Keratinocyte (primary cell): Measurements from ENCODE around the gene MVB12B. TPM values are rescaled to one million over a fixed set of nuclear protein-coding genes. Genes with fewer than 3 reads are reported as not detected.

Experiments
- DNase-seq: peaks from one replicate; pipeline ENCODE4 v3.0.0-alpha.2; 2011; ENCODE audit warnings: low read depth, missing footprints, low spot score
- FAIRE-seq: peaks from 2 replicates; lab custom pipeline; 2011; peaks lifted over from hg19 to GRCh38; lab: Jason Lieb, UNC
- H2AFZ ChIP-seq: 2 replicates; pipeline ENCODE4 v1.6.0; 2012; ENCODE audit warnings: low read length, control low read depth, inconsistent platforms; ENCODE audit not compliant: control insufficient read depth
- H3K27ac ChIP-seq: 2 replicates; pipeline ENCODE4 v1.5.1; 2011; ENCODE audit warnings: low read length; ENCODE audit not compliant: control insufficient read depth, insufficient read depth
- H3K27me3 ChIP-seq: 3 replicates; pipeline ENCODE4 v1.6.0; 2011; ENCODE audit warnings: low read length; ENCODE audit not compliant: control insufficient read depth, insufficient read depth; ENCODE audit errors: extremely low read depth
- H3K36me3 ChIP-seq, 2 experiments: 2 replicates in 1 of 2; 3 replicates in 1 of 2; pipeline ENCODE4 v1.5.1; 2011; ENCODE audit warnings: low read length in 2 of 2, mild to moderate bottlenecking in 1 of 2; ENCODE audit not compliant: control insufficient read depth in 2 of 2, insufficient read depth in 2 of 2; ENCODE audit errors: extremely low read depth in 1 of 2
- H3K4me1 ChIP-seq: 3 replicates; pipeline ENCODE4 v1.5.1; 2011; ENCODE audit warnings: low read length; ENCODE audit not compliant: control insufficient read depth, insufficient read depth; ENCODE audit errors: extremely low read depth
- H3K4me2 ChIP-seq: 3 replicates; pipeline ENCODE4 v1.6.0; 2011; ENCODE audit warnings: low read depth, low read length; ENCODE audit not compliant: control insufficient read depth, insufficient read depth; ENCODE audit errors: extremely low read depth
- H3K4me3 ChIP-seq, 3 experiments: fragments of 200-600 bp in 1 of 3; sonication (generic) in 1 of 3; 2 replicates in 2 of 3; 3 replicates in 1 of 3; pipeline ENCODE4 v1.5.1; 2011 to 2016; ENCODE audit warnings: low read length in 3 of 3, mild to moderate bottlenecking in 3 of 3, control low read depth in 2 of 3, inconsistent platforms in 1 of 3, low read depth in 1 of 3, mixed read lengths in 1 of 3, mixed run types in 1 of 3, moderate library complexity in 1 of 3; ENCODE audit not compliant: control insufficient read depth in 2 of 3, insufficient read depth in 2 of 3; ENCODE audit errors: extremely low read depth in 1 of 3
- H3K79me2 ChIP-seq: 2 replicates; pipeline ENCODE4 v1.6.0; 2012; ENCODE audit warnings: low read length; ENCODE audit not compliant: control insufficient read depth, insufficient read depth
- H3K9ac ChIP-seq: 3 replicates; pipeline ENCODE4 v1.6.0; 2011; ENCODE audit warnings: low read length; ENCODE audit not compliant: control insufficient read depth, insufficient read depth; ENCODE audit errors: extremely low read depth
- H3K9me1 ChIP-seq: 3 replicates; pipeline ENCODE4 v1.6.0; 2011; ENCODE audit warnings: low read length; ENCODE audit not compliant: control insufficient read depth, insufficient read depth; ENCODE audit errors: extremely low read depth
- H3K9me3 ChIP-seq: 2 replicates; pipeline ENCODE4 v1.5.1; 2012; ENCODE audit warnings: low read depth, low read length; ENCODE audit not compliant: control insufficient read depth
- H4K20me1 ChIP-seq: 3 replicates; pipeline ENCODE4 v1.6.0; 2011; ENCODE audit warnings: low read length; ENCODE audit not compliant: control insufficient read depth, insufficient read depth; ENCODE audit errors: extremely low read depth
- CTCF ChIP-seq, 3 experiments: IDR thresholded peaks in 1 of 3; conservative IDR thresholded peaks in 1 of 3; optimal IDR thresholded peaks in 1 of 3; 2 replicates in 2 of 3; 3 replicates in 1 of 3; pipeline versions ENCODE3 to v1.5.1; 2011; ENCODE audit warnings: low read length in 3 of 3, mild to moderate bottlenecking in 3 of 3, moderate library complexity in 2 of 3, control low read depth in 1 of 3, inconsistent platforms in 1 of 3; ENCODE audit not compliant: insufficient read depth in 2 of 3; ENCODE audit errors: extremely low read depth in 1 of 3
- EZH2 ChIP-seq: IDR thresholded peaks from one replicate; pipeline ENCODE4 v1.6.1; 2012; ENCODE audit warnings: inconsistent platforms, mild to moderate bottlenecking, low read length, moderate library complexity
- dilution Hi-C: fragments of 300-500 bp; cut with MboI; formaldehyde crosslinking; loops from one replicate; pipeline ENCODE4 v1.7.0; 2020; ENCODE audit warnings: low sequenced_read_pairs; ENCODE audit not compliant: extremely low pct_ligation_motif_present
- polyA plus RNA-seq, 5 experiments: library from polyadenylated mRNA; depleted of rRNA in 3 of 5; stranded (reverse) in 3 of 5; stranded (forward) in 1 of 5; unstranded in 1 of 5; fragments of >200 nt; gene quantifications; 1 replicate in 1 of 5; 2 replicates in 3 of 5; 3 replicates in 1 of 5; pipeline versions ENCODE4 v1.2.1 to v1.2.3, GENCODE V29; 2011 to 2012; ENCODE audit warnings: missing spikeins in 2 of 5, low read depth in 1 of 5, low replicate concordance in 1 of 5

The MVB12B gene
- polyA plus RNA-seq, 1 donor (not counting 4 experiments of a cell fraction or from before 2014, with no cell fraction given): 1.2 TPM

- H2AFZ ChIP-seq: no peak overlapping the region
These were observed 143.8 kb downstream of the MVB12B start for GRCh38 chr9:126470241-126470993.

GRCh38 chr9:126471084-126471624 lies 144.5 kb downstream of the MVB12B start:
- H3K9ac ChIP-seq: no peak overlapping the region
- dilution Hi-C loops: no loop called here
- H2AFZ ChIP-seq: no peak overlapping the region
- H3K4me3 ChIP-seq: no peak overlapping the region
- H3K79me2 ChIP-seq: no peaks in the 10 kb centered on the region
- no peaks in the 10 kb centered on the region for H3K9me1 ChIP-seq
- H3K4me2 ChIP-seq: no peak overlapping the region
- no peak for TF ChIP-seq CTCF (optimal IDR thresholded peaks at IDR 0.05 in 1 of 3, IDR thresholded peaks at IDR 0.05 in 1 of 3, conservative IDR thresholded peaks at IDR 0.05 in 1 of 3; ENCODE audit: extremely low read depth in 1 of 3, insufficient read depth in 2 of 3, low read length in 3 of 3)
- TF ChIP-seq EZH2: no peak
- no peaks in the 10 kb centered on the region for H3K9me3 ChIP-seq
- H3K27ac ChIP-seq: no peak overlapping the region
- no peaks in the 10 kb centered on the region for H3K27me3 ChIP-seq
- FAIRE-seq: no peak
- no peaks in the 10 kb centered on the region for H3K36me3 ChIP-seq
- no peaks in the 10 kb centered on the region for H4K20me1 ChIP-seq
- H3K4me1 ChIP-seq: no peaks in the 10 kb centered on the region
- no peak for DNase-seq

More at GRCh38 chr9:126470241-126470993, 143.8 kb downstream of the MVB12B start:
- H3K9ac ChIP-seq: no peak overlapping the region
- H3K36me3 ChIP-seq: no peaks in the 10 kb centered on the region
- TF ChIP-seq EZH2: no peak
- no peak for TF ChIP-seq CTCF (optimal IDR thresholded peaks at IDR 0.05 in 1 of 3, IDR thresholded peaks at IDR 0.05 in 1 of 3, conservative IDR thresholded peaks at IDR 0.05 in 1 of 3; ENCODE audit: extremely low read depth in 1 of 3, insufficient read depth in 2 of 3, low read length in 3 of 3)
- no peak overlapping the region for H3K4me3 ChIP-seq
- no peak for DNase-seq
- no peaks in the 10 kb centered on the region for H4K20me1 ChIP-seq
- H3K9me3 ChIP-seq: no peaks in the 10 kb centered on the region
- H3K4me2 ChIP-seq: no peak overlapping the region
- no peak overlapping the region for H3K27ac ChIP-seq
- H3K27me3 ChIP-seq: no peaks in the 10 kb centered on the region
- no peaks in the 10 kb centered on the region for H3K4me1 ChIP-seq
- H3K79me2 ChIP-seq: no peaks in the 10 kb centered on the region
- dilution Hi-C loops: no loop called here
- H3K9me1 ChIP-seq: no peaks in the 10 kb centered on the region
- no peak for FAIRE-seq
